Measurements from ENCODE around the gene CSK.

CSK gene

GRCh38 chr15:74822233-74822632 lies 40.4 kb downstream of the CSK start:
- TF ChIP-seq CTCF (IDR thresholded peaks at IDR 0.05): no peak

GRCh38 chr15:74823324-74823723 lies 41.4 kb downstream of the CSK start:
- TF ChIP-seq CTCF (IDR thresholded peaks at IDR 0.05): no peak

GRCh38 chr15:74824976-74825375 lies 43.1 kb downstream of the CSK start:
- TF ChIP-seq CTCF (IDR thresholded peaks at IDR 0.05): no peak

GRCh38 chr15:74825866-74826265 lies 44.0 kb downstream of the CSK start:
- TF ChIP-seq CTCF (IDR thresholded peaks at IDR 0.05): no peak

- no peak for TF ChIP-seq CTCF (IDR thresholded peaks at IDR 0.05)
Observed at GRCh38 chr15:74826364-74826819, 44.5 kb downstream of the CSK start, which contains the start of gene CPLX3. TSS of gene CPLX3 (plus strand) at chr15:74826627. CDS start at chr15:74826704, 77 bp downstream.

- no peak for TF ChIP-seq CTCF (IDR thresholded peaks at IDR 0.05)
Observed at GRCh38 chr15:74826921-74827320, 45.0 kb downstream of the CSK start.

GRCh38 chr15:74827614-74828013 lies 45.7 kb downstream of the CSK start:
- no peak for TF ChIP-seq CTCF (IDR thresholded peaks at IDR 0.05)

- no peak for TF ChIP-seq CTCF (IDR thresholded peaks at IDR 0.05)
Observed at GRCh38 chr15:74828835-74829234, 47.0 kb downstream of the CSK start.
